Heart left ventricle (tissue), 16 donors: ENCODE measurements around the gene CANT1. TPM values are rescaled to one million over a fixed set of nuclear protein-coding genes. Genes with fewer than 3 reads are reported as not detected.
A peak's percentile ranks its signal among the peaks of the same experiment; 100 is the strongest.

Source experiments
- ATAC-seq, 4 donors: fragments of 200-7000 bp; cut with Tn5 transposase; one replicate each; pipeline ENCODE4 v1.9.1; 2020 to 2022; ENCODE audit warnings: moderate library complexity in 4 of 4, mild to moderate bottlenecking in 3 of 4, moderate number of reproducible peaks in 1 of 4
- DNase-seq, 5 donors: peaks; one replicate each; pipeline ENCODE4 v3.0.0-alpha.2; 2020
- H3K27ac ChIP-seq, 12 donors: fragments of 200-600 bp; sonication (generic) in 4 of 12; one replicate each; pipeline versions ENCODE4 v1.5.0 to v1.8.0; 2016 to 2022; ENCODE audit warnings: mild to moderate bottlenecking in 2 of 12
- H3K27me3 ChIP-seq, 9 donors: fragments of 200-600 bp; sonication (generic) in 2 of 9; one replicate each; pipeline versions ENCODE4 v1.5.1 to v1.8.0; 2016 to 2022; ENCODE audit warnings: mild to moderate bottlenecking in 3 of 9
- H3K36me3 ChIP-seq, 9 donors: fragments of 200-600 bp; sonication (generic) in 2 of 9; one replicate each; pipeline versions ENCODE4 v1.5.0 to v1.8.0; 2018 to 2022; ENCODE audit warnings: mild to moderate bottlenecking in 2 of 9
- H3K4me1 ChIP-seq, 12 donors: fragments of 200-600 bp; sonication (generic) in 4 of 12; one replicate each; pipeline versions ENCODE4 v1.5.0 to v1.8.0; 2016 to 2022; ENCODE audit warnings: mild to moderate bottlenecking in 3 of 12
- H3K4me3 ChIP-seq, 12 donors: fragments of 200-600 bp; sonication (generic) in 4 of 12; one replicate each; pipeline versions ENCODE4 v1.5.0 to v1.8.0; 2017 to 2022; ENCODE audit warnings: mild to moderate bottlenecking in 9 of 12, moderate library complexity in 4 of 12
- H3K9me3 ChIP-seq, 12 donors: fragments of 200-600 bp; sonication (generic) in 4 of 12; one replicate each; pipeline versions ENCODE4 v1.5.0 to v1.8.0; 2016 to 2022; ENCODE audit warnings: mild to moderate bottlenecking in 1 of 12
- POLR2A ChIP-seq, 2 donors: fragments of 450-650 bp; IDR thresholded peaks; one replicate each; pipeline ENCODE4 v1.6.1; 2017; ENCODE audit warnings: antibody characterized with exemption in 2 of 2, mild to moderate bottlenecking in 2 of 2, moderate library complexity in 2 of 2
- WGBS, 4 donors: extraction: QIAGEN DNeasy Blood & Tissue Kit in 2 of 4; methylation state at CpG; one replicate each; pipeline versions ENCODE4 v1.1.5 to v1.1.7; 2013 to 2018; 5-methylcytosine and 5-hydroxymethylcytosine counted together
- intact Hi-C, 10 donors: fragments of 100-400 bp; cut with DNase I; formaldehyde crosslinking; loops; one replicate each; pipeline versions ENCODE4 v1.11.1 to v1.14.2; 2022
- polyA plus RNA-seq, 2 donors: library from polyadenylated mRNA; stranded (reverse); fragments of 200-250 nt; gene quantifications; one replicate each; pipeline ENCODE4 v1.2.3, GENCODE V29; 2013
- total RNA-seq, 9 donors: library from RNA; depleted of rRNA in 2 of 9; stranded (reverse); fragments of >200 nt in 2 of 9; fragmentation: NEBNext Ultra II Directional in 3 of 9; extraction: Animal tissue kit (Norgen Biotek cat#: 25700) in 3 of 9; gene quantifications; one replicate each; pipeline versions ENCODE4 v1.1.0 to v1.2.4, GENCODE V29; 2016 to 2023
- TF ChIP-seq, protein P1 (sequence below), 12 donors: fragments of 200-600 bp; sonication (generic) in 4 of 12; IDR thresholded peaks; one replicate each; pipeline versions ENCODE4 v1.5.0 to v1.8.0; 2018 to 2022; ENCODE audit warnings: antibody characterized with exemption in 12 of 12, mild to moderate bottlenecking in 5 of 12
- donor health status: ischemic (EF 13 %, LVEDD 7.1; RV severe dilation, severe dysfunction).
- donor health status: healthy with polysubstance abuse.
- donor health status: DM: no; HTN: yes; CAD: no.
- donor health status: DM: no; HTN: no; CAD: no.
- donor health status: ischemic (EF 25% LVEDD 6.9; RV normal size, moderate dysfunction).
- donor health status: ischemic (EF 25% LVEDD 5.7; RV mildly dilated, moderate dysfunction).
- donor health status: healthy.
- donor health status: DM: yes; HTN: yes; CAD: no.
- donor health status: ischemic (EF 35%, LVEDD 5.7; RV mildly dilated, moderate dysfunction).
- donor health status: nonischemic (EF 11% LVEDD 7.7; RV severe dilation, severe dysfunction).
- donor health status: DM: yes; HTN: yes; CAD: no.
- donor health status: PGD.
- donor health status: ischemic (EF 29% LVEDD 5.4; RV normal size, mild dysfunction).
- donor health status: nonischemic (EF 23%, LVEDD 6.1; RV moderate dilation, normal function).

The CANT1 gene
- total and polyA plus RNA-seq, 11 donors = 5.1 to 46.2 (median 24.1) TPM

DNA sequence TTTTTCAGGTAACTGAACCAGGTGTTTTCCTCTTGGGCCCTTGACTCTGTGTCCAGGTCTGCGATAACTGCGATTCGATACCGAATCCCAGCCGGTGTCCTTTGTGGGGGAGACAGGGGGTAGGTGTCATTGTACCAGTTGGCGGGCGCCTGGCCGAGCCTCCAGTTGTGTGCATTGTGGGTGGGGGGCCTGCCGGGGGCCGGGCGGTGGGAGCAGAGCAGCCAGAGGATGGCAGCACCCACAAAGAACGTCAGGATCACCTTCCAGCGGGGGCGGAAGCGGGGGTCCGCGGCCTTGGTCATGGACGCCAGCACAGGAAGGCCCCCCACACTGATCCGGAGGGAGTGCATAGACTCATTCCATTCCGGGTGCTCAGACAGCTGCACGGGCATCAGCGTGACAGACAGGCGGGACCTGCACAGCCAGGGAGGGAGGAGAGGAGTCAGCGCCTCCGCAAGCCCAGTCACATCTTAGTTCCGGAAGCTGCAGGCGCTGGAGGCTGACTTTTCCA, 12.3 kb downstream of the CANT1 start:
- intact Hi-C loops = loop anchor here in 1 of 10 donors (5.0 kb wide), 1 partner anchor 395 kb away; no protein-coding TSS in a partner anchor
- H3K4me3 ChIP-seq = no peak overlapping the region
- ATAC-seq (no peak), DNase-seq (peak in 1 of 5 donors; percentile 18)
- 91 to 95% (median 94%) methylated on average over 23 to 27 of the region's 27 CpGs for WGBS, 4 donors
- H3K36me3 ChIP-seq = peaks cover 0 to 75% (median 48%) of the 10 kb centered on the region in 9 donors
- H3K4me1 ChIP-seq = peaks cover 0 to 49% (median 19%) of the 10 kb centered on the region in 12 donors
- H3K9me3 ChIP-seq = no peaks in the 10 kb centered on the region
- no peak overlapping the region for H3K27ac ChIP-seq
- no peaks in the 10 kb centered on the region for H3K27me3 ChIP-seq
- TF ChIP-seq, protein P1, sequence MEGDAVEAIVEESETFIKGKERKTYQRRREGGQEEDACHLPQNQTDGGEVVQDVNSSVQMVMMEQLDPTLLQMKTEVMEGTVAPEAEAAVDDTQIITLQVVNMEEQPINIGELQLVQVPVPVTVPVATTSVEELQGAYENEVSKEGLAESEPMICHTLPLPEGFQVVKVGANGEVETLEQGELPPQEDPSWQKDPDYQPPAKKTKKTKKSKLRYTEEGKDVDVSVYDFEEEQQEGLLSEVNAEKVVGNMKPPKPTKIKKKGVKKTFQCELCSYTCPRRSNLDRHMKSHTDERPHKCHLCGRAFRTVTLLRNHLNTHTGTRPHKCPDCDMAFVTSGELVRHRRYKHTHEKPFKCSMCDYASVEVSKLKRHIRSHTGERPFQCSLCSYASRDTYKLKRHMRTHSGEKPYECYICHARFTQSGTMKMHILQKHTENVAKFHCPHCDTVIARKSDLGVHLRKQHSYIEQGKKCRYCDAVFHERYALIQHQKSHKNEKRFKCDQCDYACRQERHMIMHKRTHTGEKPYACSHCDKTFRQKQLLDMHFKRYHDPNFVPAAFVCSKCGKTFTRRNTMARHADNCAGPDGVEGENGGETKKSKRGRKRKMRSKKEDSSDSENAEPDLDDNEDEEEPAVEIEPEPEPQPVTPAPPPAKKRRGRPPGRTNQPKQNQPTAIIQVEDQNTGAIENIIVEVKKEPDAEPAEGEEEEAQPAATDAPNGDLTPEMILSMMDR (IDR thresholded peaks at IDR 0.05) = no peak
- no peak for TF ChIP-seq POLR2A (IDR thresholded peaks at IDR 0.05)

DNA sequence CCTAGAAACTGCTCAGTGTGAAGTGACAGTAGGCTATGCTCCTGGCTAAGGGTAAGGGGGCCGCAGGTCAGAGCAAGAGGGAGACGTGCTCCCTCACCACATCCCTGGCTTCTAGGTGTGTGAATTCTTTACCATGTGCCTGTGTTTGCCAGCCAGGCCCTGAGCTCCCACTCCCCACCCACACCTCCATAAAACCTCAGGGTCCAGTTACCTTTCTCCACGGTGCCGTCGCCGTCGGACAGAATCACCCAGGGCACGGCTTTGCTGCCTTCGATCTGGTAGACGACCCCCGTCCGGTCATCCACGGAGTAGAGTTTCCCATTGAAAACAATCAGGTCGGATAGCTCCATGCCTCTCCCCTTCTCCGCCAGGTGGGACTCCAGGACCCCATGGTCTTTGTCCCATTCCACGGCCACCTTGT, 12.8 kb downstream of the CANT1 start:
- TF ChIP-seq, protein P1 (IDR thresholded peaks at IDR 0.05) = no peak
- TF ChIP-seq POLR2A (IDR thresholded peaks at IDR 0.05) = no peak
- WGBS, 4 donors = 95 to 99% (median 95%) methylated on average over 16 of the region's 16 CpGs
- ATAC-seq = no peak
- Histone ChIP-seq H3K4me1 (peaks cover 0 to 49% (median 19%) of the 10 kb centered on the region in 12 donors), H3K4me3 (no peak overlapping the region), H3K36me3 (peaks cover 0 to 80% (median 53%) of the 10 kb centered on the region in 9 donors), H3K9me3 (no peaks in the 10 kb centered on the region), H3K27me3 (no peaks in the 10 kb centered on the region), H3K27ac (no peak overlapping the region)
- intact Hi-C loops = loop anchor here in 1 of 10 donors (5.0 kb wide), 1 partner anchor 396 kb away; no protein-coding TSS in a partner anchor
- DNase-seq = peak in 1 of 5 donors; percentile 24

DNA sequence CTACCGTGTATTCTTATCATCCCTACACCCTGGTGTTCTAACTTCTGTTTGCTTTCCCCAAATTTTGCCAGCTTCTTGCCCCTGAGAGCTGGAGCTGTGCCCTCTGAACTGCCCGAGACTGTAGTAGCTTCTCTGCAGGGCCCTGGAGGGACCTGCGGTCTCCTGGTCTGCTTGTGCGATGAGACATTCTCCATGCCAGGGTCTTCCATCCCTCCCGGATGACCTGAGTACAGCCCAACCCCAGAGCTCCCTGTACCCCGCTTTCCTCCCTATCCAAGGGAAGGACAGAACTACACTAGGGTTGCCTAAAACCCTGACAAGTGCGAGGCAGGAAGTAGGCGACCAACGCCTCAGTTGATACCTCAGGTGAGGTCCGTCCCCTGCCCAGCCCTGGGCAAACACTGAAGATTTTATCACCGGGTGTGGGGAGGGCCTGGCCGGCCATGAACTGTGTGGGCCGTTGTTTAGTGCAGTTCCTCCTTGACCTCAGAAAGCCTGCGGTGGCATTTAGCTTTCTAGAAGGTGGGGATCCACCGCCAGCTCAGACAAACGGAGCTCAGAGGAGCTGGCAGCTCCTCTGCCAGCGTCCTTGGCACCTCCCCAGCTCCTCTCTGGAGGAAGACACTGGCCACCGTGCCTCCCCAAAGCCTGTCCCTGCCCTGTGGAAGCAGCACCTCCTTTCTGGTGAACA, 13.7 kb downstream of the CANT1 start:
- peak overlapping the region in 1 of 12 donors; percentile 27 for H3K27ac ChIP-seq
- intact Hi-C loops = loop anchor here in 1 of 10 donors (5.0 kb wide), 1 partner anchor 396 kb away; no protein-coding TSS in a partner anchor
- no peaks in the 10 kb centered on the region for H3K9me3 ChIP-seq
- DNase-seq = peak in 1 of 5 donors; percentile 48
- peak in 1 of 4 donors; percentile 5 for ATAC-seq
- no peaks in the 10 kb centered on the region for H3K27me3 ChIP-seq
- no peak overlapping the region for H3K4me3 ChIP-seq
- peaks cover 0 to 45% (median 19%) of the 10 kb centered on the region in 12 donors for H3K4me1 ChIP-seq
- peaks cover 0 to 89% (median 62%) of the 10 kb centered on the region in 9 donors for H3K36me3 ChIP-seq
- WGBS, 4 donors = 66 to 75% (median 72%) methylated on average over 18 of the region's 18 CpGs
- TF ChIP-seq, protein P1 (IDR thresholded peaks at IDR 0.05) = no peak
- no peak for TF ChIP-seq POLR2A (IDR thresholded peaks at IDR 0.05)
